ENCODE results near the gene ITFG2. TPM values are rescaled to one million over a fixed set of nuclear protein-coding genes. Genes with fewer than 3 reads are reported as not detected.
A peak's percentile ranks its signal among the peaks of the same experiment; 100 is the strongest.
"Not testable (repeated sequence)": the region's sequence is repeated elsewhere in the genome, so short reads cannot be mapped to it uniquely, and the experiment has no call there.

Gene ITFG2
- total and polyA plus RNA-seq, 2 donors from 2014 or later = 23.6 to 48.2 TPM

DNA sequence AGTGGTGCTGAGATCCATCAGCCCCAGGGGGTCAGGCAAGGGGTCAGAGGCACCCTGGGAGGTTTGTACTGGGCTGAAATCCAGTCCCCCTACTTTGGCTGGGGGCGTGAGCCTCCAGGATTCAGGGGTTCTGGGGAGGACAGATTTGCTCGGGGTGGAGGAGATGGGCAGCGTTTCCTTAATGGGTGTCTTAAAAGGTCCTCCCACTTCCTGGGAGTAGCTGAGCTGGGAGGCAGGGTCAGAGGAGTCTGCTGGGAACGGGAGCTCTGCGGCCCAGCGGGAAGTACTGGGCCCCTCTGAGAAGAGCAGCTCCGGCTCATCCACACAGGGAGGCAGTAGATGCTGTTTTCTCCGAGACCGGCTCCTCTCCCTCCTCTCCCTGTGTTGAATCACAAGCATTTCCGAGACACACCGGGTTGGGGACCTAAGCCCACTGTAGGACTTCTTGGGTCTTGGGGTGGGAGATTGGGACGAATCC lies 46.5 kb downstream of the ITFG2 start:
- H3K36me3 ChIP-seq (ENCODE audit: control insufficient read depth in 2 of 3, insufficient read depth in 3 of 3, low read length in 3 of 3) = peaks cover 0 to 6% (median 0%) of the 10 kb centered on the region in 3 donors

DNA sequence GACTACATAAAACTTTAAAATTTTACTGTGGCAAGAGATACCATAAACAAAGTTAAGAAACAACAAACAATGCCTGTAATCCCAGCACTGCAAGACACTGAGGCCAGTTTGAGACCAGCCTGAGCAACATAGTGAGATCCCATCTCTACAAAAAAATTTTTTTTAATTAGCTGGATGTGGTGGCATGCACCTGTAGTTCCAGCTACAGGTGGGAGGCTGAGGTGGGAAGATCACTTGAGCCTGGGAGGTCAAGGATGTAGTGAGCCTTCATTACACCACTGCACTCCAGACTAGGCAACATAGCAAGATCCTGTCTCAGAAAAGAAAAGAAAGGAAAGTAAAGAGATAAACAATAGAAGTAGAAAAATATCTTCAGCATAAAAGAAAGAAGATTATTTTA lies 47.7 kb downstream of the ITFG2 start:
- intact Hi-C loops (cut with DNase I) = no loop called here
- DNase-seq (no peak), FAIRE-seq (no peak)
- Histone ChIP-seq H3K9ac (ENCODE audit: low read length in 3 of 3) (no peak overlapping the region), H3K27ac (ENCODE audit: low read depth in 2 of 2, low read length in 2 of 2) (no peak overlapping the region), H3K4me3 (ENCODE audit: low read length in 3 of 3) (no peak overlapping the region), H3K4me1 (ENCODE audit: control insufficient read depth in 2 of 3, insufficient read depth in 2 of 3, low read depth in 1 of 3, low read length in 3 of 3) (no peaks in the 10 kb centered on the region), H3K36me3 (ENCODE audit: control insufficient read depth in 2 of 3, insufficient read depth in 3 of 3, low read length in 3 of 3) (peaks cover 0 to 6% (median 0%) of the 10 kb centered on the region in 3 donors), H3K9me3 (ENCODE audit: control insufficient read depth in 2 of 3, insufficient read depth in 1 of 3, low read length in 3 of 3) (no peaks in the 10 kb centered on the region), H3K27me3 (ENCODE audit: control insufficient read depth, insufficient read depth, low read length) (no peaks in the 10 kb centered on the region)
- TF ChIP-seq, protein P1, sequence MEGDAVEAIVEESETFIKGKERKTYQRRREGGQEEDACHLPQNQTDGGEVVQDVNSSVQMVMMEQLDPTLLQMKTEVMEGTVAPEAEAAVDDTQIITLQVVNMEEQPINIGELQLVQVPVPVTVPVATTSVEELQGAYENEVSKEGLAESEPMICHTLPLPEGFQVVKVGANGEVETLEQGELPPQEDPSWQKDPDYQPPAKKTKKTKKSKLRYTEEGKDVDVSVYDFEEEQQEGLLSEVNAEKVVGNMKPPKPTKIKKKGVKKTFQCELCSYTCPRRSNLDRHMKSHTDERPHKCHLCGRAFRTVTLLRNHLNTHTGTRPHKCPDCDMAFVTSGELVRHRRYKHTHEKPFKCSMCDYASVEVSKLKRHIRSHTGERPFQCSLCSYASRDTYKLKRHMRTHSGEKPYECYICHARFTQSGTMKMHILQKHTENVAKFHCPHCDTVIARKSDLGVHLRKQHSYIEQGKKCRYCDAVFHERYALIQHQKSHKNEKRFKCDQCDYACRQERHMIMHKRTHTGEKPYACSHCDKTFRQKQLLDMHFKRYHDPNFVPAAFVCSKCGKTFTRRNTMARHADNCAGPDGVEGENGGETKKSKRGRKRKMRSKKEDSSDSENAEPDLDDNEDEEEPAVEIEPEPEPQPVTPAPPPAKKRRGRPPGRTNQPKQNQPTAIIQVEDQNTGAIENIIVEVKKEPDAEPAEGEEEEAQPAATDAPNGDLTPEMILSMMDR (IDR thresholded peaks at IDR 0.05; ENCODE audit: borderline replicate concordance, extremely low read depth, insufficient read depth) = no peak

More for the DNA sequence above, 46.5 kb downstream of the ITFG2 start:
- H3K9me3 ChIP-seq (ENCODE audit: control insufficient read depth in 2 of 3, insufficient read depth in 1 of 3, low read length in 3 of 3) = no peaks in the 10 kb centered on the region
- no peak overlapping the region for H3K9ac ChIP-seq (ENCODE audit: low read length in 3 of 3)
- intact Hi-C loops (cut with DNase I) = loop anchor here (10.0 kb wide), 1 partner anchor 176 kb away; no protein-coding TSS in a partner anchor
- no peaks in the 10 kb centered on the region for H3K4me1 ChIP-seq (ENCODE audit: control insufficient read depth in 2 of 3, insufficient read depth in 2 of 3, low read depth in 1 of 3, low read length in 3 of 3)
- no peaks in the 10 kb centered on the region for H3K27me3 ChIP-seq (ENCODE audit: control insufficient read depth, insufficient read depth, low read length)
- H3K4me3 ChIP-seq (ENCODE audit: low read length in 3 of 3) = no peak overlapping the region
- DNase-seq (peak in 1 of 5 donors; percentile 84), FAIRE-seq (no peak)
- TF ChIP-seq, protein P1 (IDR thresholded peaks at IDR 0.05; ENCODE audit: borderline replicate concordance, extremely low read depth, insufficient read depth) = no peak
- H3K27ac ChIP-seq (ENCODE audit: low read depth in 2 of 2, low read length in 2 of 2) = peak overlapping the region in 1 of 2 donors; percentile 48

DNA sequence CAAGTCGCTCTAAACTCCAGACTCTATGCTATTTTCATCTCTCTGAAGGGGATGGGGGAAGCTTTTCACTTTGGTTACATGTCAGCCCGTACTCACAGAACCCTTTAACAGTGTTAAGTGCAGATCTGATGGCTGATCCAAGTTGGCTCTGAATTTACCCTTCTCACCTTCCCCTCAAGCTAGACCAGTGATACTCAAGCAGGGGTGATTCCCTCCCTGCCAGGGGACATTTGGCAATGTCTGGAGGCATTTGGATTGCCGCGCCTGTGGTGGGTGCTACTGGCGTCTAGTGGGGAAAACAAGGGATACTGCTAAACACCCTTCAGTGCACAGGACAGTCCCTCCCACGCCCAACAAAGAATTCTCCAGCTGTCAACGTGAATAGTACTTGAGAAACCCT lies 50.4 kb downstream of the ITFG2 start:
- no peak overlapping the region for H3K27ac ChIP-seq (ENCODE audit: low read depth in 2 of 2, low read length in 2 of 2)
- intact Hi-C loops (cut with DNase I) = no loop called here
- no peak overlapping the region for H3K4me3 ChIP-seq (ENCODE audit: low read length in 3 of 3)
- TF ChIP-seq, protein P1 (IDR thresholded peaks at IDR 0.05; ENCODE audit: borderline replicate concordance, extremely low read depth, insufficient read depth) = no peak
- FAIRE-seq = no peak
- no peaks in the 10 kb centered on the region for H3K9me3 ChIP-seq (ENCODE audit: control insufficient read depth in 2 of 3, insufficient read depth in 1 of 3, low read length in 3 of 3)
- no peaks in the 10 kb centered on the region for H3K27me3 ChIP-seq (ENCODE audit: control insufficient read depth, insufficient read depth, low read length)
- no peaks in the 10 kb centered on the region for H3K4me1 ChIP-seq (ENCODE audit: control insufficient read depth in 2 of 3, insufficient read depth in 2 of 3, low read depth in 1 of 3, low read length in 3 of 3)
- no peak for DNase-seq
- H3K36me3 ChIP-seq (ENCODE audit: control insufficient read depth in 2 of 3, insufficient read depth in 3 of 3, low read length in 3 of 3) = peaks cover 0 to 6% (median 0%) of the 10 kb centered on the region in 3 donors
- H3K9ac ChIP-seq (ENCODE audit: low read length in 3 of 3) = no peak overlapping the region

DNA sequence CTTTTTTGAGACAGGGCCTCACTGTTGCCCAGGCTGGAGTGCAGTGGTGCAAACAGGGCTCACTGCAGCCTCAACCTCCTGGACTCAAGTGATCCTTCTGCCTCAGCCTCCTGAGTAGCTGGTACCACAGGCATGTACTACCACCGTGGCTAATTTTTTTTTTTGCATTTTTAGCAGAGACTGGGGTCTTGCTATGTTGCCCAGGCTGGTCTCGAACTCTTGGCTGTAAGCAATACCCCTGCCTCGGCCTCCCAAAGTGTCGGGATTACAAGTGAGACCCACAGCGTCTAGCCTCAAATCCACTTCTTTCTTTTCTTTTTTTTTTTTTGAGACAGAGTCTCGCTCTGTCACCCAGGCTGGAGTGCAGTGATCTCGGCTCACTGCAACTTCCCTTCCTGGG lies 50.9 kb downstream of the ITFG2 start:
- H3K27ac ChIP-seq (ENCODE audit: low read depth in 2 of 2, low read length in 2 of 2); H3K36me3 ChIP-seq (ENCODE audit: control insufficient read depth in 2 of 3, insufficient read depth in 3 of 3, low read length in 3 of 3); H3K4me1 ChIP-seq (ENCODE audit: control insufficient read depth in 2 of 3, insufficient read depth in 2 of 3, low read depth in 1 of 3, low read length in 3 of 3); H3K27me3 ChIP-seq (ENCODE audit: control insufficient read depth, insufficient read depth, low read length); H3K9ac ChIP-seq (ENCODE audit: low read length in 3 of 3); H3K9me3 ChIP-seq (ENCODE audit: control insufficient read depth in 2 of 3, insufficient read depth in 1 of 3, low read length in 3 of 3); FAIRE-seq; intact Hi-C loops (cut with DNase I); H3K4me3 ChIP-seq (ENCODE audit: low read length in 3 of 3): not testable (repeated sequence)
- peak in 1 of 5 donors; percentile 14 for DNase-seq

Data from kidney (tissue), 14 donors.